HG03432 (cell line): ENCODE data around the gene FAM124B.
A peak's percentile ranks its signal among the peaks of the same experiment; 100 is the strongest.
"Not testable (repeated sequence)": the region's sequence is repeated elsewhere in the genome, so short reads cannot be mapped to it uniquely, and the experiment has no call there.

Source experiments
- ATAC-seq: cut with Tn5 transposase; IDR thresholded peaks from one replicate; pipeline ENCODE4 v1.9.1; 2021; ENCODE audit warnings: mild to moderate bottlenecking, moderate library complexity; ENCODE audit not compliant: unreplicated experiment

Gene FAM124B

DNA sequence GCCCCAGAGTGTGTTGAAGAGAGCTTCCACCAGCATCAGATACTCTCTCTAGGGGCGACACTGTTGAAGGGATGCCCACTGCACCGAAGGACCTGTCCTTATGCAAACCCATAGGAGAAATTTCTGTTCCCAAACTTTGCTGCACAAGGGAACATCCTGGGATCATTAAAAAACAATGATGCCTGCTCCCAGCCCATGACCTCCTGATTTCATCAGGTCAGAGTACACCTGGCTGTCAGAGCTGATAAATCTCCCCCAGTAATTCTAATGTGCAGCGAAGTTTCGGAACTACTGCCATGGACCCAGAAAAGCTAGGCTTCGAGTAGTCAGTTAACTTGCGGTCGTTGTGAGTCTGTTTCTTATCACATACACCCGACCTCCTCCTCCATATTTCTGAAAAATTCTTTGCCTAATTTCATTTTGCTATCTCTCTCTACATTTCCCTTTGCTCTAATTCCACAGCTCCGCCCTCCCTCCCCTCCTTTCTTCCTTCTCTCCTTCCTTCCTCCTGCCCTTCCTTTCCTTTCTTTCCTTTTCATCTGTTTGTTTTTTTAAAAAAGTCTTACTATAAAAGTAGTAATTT lies 18.8 kb downstream of the FAM124B start:
- ATAC-seq: no peak

DNA sequence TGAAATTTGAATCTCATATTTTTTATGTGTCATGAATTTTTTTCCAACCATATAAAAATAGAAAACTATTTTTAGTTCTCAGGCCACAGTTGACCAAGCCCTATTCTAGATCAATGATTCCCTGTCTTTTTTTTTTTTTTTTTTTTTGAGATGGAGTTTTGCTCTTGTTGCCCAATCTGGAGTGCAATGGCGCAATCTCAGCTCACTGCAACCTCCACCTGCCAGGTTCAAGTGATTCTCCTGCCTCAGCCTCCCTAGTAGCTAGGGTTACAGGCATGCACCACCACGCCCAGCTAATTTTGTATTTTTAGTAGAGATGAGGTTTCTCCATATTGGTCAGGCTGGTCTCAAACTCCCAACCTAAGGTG lies 19.6 kb downstream of the FAM124B start:
- ATAC-seq: not testable (repeated sequence)

DNA sequence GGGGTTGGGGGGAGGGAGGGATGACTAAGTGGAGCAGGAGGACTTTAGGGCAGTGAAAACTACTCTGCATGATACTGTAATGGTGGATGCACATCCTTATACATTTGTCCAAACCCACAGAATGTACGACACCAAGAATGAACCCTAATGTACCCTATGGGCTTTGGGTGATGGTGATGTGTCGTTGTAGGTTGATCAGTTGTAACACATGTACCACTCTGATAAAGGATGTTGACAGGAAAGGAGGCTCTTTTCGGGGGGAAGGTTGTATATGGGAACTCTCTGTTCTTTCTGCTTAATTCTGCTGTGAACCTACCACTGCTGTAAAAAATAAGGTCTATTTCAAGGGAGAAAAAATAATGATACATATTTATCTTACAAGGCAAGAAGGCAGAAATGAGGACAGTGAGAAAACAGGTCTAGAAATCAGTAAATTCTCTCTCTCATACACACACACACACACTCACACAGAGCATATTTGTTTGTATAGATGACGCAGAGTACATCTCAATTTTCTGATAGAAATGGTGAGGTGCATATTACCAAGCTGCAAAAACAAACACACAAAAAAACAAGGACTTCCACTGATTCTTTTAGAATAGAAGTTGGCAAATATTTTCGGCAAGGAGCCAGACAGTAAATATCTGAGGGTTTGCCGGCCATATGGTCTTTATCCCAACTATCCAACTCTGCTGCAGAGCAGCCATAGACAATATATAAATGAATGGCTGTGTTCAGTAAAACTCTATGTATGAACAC lies 20.2 kb downstream of the FAM124B start:
- no peak for ATAC-seq

DNA sequence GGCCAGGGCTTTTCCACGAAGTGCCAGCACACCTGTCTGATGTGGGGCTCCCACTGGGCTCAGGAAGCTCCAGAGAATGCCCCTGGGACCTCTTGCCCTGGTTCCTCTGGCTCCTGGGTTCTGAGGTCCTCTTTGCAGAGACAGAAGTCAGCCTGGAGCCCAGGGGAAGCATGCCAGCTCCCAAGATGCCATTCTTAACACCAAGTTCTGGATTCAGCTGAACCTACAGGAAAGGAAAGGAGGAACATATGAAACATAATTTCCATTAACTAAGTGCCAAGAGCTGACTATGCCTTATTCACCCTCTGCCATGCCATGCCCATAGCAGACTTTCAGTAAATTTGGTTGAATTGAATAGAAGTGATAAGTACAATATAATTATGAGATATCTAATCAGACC lies 21.9 kb downstream of the FAM124B start:
- no peak for ATAC-seq

DNA sequence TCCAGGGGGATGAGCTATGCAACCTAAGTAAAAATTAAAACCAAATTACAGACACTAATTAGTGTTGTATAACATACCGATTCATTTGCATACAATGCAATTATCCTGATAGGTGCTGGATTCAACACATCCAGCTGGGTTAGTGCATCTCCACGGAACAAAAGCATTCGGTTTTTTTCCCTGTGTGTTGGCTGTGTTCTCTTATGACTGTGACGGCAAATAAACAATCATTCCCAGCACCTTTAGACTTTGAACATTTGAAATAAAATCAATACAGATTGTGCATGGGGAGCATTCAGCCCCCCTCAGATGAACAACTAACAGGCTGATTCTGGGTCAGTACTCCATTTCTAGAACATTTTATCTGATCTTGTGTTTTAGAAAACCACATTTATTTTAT lies 22.7 kb downstream of the FAM124B start:
- ATAC-seq: no peak

DNA sequence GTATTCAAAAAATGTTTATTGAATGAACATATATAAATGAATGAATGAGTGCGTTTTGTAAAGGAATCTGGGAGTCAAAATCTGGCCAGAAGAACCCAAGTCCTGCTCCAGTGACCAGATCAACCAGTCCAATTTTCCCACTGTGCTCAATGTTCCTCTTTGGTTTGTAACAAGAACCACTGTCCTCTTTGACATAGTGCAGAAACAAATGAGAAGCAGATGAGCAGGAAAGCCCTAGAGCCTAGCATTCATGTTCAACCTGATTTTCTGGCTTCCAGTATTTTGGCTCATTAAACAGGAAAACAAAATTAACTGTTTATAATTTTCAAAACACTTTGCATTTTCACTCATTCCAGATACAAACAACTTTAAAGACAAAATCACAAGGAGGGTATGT lies 23.2 kb downstream of the FAM124B start:
- no peak for ATAC-seq

DNA sequence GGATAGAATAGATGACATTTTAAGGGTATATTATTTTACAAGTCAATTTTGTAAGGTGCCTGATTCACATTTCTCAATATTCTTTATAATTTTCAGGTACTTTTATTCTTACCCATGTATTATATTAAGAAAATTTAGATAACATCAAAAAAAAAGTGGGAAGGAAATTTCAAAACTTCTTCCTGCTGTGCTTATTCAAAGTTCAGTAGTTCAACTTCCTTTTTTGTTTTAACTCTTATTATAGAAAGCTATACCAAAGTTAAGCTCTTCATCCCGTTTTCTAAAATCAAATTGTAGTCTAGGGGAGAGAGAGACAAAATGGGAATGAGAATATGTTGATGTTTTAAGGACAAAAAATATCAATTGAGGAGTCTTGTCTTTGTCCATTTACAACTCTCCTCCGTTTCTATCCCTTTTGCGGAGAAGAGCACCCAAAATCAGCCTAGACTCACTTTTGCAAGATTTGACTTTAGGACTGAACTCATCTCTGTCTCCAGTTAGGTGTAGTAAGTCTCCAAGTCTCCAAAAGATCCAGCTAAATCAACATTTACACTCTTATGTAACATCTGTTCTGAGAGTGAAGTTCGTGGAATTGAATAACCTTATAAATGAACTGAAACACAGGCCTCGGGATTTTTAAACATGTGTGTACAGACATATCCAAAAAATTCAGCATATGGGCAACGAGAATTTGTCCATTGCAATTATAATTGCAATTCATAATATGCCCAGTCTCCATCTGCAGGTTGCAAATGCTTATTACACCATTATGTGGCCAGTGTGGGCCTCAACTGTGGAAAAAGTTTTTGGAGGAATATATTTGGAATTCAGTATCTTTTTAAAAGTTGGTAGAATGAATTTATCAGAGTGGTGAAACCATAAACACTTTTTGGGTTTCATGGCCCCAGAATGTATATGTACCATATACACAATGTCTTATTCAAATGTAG lies 23.9 kb downstream of the FAM124B start:
- no peak for ATAC-seq

DNA sequence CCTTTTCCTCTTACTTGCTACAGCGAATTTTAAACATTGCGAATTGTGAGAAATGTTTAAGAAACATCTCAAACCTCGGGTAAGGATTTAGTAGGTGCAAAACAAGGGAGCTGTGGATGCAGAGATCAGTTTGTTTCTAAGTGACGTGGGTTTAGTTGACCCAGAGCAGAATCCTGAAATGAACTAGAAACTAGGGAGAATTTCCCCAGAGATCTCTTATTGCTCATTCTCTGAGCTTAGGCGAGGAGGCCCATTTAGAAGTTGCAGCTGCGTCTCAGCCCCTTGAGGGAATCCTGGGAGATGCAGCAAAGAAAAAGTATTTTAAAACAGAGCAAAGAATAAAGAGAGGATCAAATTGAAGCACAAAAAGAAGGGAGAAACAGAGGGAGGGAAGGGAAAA lies 29.3 kb downstream of the FAM124B start:
- ATAC-seq: no peak

DNA sequence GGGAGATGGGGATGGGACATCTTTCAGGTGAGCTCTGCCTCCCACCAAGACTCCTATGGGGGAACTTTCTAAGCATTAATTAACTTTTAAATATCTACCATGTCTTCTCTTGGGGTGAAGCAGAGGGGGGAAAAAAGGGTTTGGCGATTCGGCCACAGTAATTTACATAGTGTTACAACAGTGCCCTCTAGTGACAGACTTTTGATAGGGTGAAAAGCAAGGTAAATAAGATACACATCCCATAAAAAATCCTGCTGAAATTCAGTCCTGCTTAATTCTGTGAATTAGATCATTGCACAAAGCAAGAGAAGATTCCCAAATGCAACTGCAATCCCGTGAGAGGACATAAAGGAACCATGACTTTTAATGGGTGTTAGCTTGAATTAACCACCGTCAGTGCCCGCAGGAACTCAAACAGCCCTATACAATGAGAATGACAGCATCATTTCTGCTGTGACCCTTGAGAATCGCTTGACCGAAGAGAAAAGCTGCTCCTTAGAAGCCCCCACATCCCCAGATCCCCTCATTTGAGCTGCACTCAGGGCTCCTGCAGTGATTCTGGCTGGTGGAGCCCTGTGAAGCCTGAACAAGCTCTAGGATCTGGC lies 32.8 kb downstream of the FAM124B start:
- no peak for ATAC-seq

DNA sequence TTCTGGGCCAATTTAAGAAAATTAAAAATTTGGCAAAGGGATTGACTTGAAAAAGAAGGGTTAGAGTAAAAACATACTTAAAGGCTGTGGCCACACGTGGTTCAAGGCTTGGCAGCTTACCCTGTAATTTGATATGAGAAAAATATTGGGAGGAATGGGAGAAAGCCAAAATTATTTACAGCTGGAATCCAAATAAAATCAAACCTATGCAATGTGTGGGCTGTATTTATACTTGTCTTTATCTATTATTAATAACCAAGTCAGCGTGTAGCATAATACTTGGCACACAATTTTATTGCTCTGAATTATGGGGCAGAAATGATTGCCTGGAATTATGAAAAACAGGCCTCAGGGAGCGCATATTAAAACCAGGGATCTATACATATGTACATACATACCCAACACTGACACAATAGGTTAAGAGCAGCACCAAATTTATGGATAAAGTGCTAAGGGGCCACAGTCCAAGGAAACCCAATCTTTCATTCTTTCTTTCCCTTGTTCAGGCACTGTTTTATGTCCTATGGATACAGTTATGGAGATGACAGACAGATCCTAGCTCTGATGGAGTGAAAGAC lies 35.6 kb downstream of the FAM124B start:
- ATAC-seq: no peak

DNA sequence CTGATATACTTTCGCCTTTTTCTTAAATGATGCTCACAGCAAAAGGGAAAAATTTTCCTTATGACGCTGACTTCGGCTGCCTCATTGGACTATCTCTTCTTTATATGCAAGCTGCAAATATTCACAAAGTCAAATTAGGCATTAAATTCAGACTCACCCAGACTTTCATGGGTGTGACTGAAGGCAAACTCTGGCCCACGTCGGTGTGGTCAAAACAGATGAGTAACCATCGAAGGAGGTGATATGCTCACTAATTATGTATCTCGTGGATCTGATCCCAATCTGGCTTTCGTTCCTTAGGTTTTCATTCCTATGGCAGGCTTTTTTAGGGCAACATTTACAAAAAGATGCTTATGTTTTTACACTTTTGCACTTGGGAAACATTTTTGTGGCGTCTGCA lies 36.6 kb downstream of the FAM124B start:
- ATAC-seq: no peak

DNA sequence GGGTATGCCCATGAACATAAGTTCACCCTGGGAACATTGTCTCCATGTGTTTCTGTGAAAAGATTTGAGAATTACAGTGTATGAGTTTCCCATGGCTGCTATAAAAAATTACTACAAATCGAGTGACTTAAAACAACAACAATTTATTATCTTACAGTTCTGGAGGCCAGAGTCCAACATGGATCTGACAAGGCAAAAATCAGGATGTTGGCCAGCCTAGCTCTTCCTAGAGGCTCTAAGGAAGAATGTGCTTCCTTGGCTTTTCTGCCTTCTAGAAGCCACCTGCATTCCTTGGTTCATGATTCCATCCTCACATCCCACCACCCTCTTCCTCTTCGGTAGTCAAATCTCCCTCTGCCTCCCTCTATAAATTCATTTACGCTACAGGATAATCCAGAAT lies 38.6 kb downstream of the FAM124B start:
- ATAC-seq: no peak

DNA sequence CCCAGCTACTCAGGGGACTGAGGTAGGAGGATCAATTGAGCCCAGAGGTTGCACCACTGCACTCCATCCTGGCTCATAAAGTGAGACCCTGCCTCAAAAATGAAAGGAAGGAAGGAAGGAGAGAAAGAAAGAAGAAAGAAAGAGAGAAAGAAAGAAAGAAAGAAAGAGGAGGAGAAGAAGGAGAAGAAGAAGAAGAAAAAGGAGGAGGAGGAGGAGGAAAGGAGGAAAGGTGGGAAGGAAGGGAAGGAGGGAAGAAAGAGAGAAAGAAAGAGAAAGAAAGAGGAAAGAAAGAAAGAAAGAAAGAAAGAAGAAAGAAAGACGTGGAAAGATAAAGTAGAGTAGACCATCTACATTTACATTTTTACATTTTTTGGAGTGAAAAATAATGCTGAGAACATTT lies 39.8 kb downstream of the FAM124B start:
- ATAC-seq: no peak

DNA sequence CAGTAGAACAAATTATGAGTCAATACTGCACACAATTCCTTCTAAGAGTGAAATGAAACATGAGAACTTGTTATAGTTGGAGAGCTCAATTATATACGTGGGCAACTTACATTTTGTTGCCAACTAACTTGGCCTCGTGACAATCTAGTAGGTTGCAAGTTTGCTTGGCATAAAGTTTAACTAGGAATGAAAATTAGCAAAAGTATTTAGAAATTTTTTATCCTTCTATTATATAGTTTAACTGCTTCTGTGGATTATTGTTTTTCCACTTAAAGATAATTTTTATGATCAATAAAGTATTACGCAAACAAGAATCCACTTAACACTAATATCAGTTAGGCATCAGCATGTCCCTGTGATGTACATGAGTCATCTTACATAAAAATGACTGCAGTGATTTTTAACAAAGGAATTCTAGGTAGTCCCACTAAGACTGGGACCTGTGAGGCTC lies 41.1 kb downstream of the FAM124B start:
- no peak for ATAC-seq

DNA sequence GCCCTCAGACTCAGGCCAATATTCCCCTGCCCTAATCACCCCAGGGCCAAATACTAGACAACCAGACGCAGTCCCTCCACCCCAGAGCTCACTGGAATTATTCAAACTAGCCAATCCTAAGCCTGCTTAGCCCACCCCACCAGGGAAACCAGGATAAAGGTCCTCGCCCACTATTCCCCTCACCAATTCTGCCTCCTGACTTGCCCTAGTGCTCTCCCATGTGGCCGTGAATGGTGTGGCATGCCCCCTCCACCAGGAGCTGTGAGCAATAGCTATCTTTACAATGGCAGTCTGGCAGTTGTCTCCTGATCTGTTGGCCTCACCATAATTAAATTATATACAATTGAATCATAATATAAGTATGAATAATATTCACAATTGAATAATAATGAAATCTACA lies 42.3 kb downstream of the FAM124B start:
- ATAC-seq: no peak

DNA sequence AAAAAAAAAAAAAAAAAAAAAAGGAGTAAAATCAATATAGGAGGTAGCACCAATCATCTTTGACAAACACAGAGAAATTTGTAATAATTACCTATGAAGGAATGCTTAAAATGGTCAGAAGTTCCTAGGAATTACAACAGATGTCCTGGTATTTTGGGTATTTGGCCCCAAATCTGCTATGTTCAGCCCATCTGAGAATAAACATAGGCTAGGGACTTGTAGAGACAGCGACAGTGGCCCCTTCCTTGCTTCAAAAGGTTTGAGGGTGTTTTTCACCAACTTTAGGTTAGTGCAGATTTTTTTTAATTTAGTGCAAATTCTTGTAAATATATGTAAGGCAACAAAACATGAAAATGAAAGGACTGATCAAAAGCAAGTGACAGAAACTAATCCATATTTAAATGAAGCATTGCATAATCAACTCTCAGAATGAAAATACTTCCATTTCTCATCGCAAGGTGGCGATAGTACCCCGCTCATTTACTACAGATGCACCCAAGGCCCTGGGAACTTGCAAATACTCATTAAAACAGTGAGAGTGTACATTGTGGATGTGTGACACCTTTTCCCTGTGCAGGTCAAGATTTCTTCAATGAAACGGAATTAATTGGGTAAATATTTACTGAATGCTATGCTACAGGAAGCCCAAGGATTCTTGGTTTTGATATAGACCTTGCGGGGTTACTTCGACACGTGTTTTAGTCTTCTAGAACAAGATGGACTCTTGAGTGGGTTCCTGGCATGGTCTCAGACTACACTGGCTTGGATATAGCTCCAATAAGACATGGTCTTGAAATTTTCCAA lies 44.6 kb downstream of the FAM124B start:
- peak; percentile 87 for ATAC-seq

DNA sequence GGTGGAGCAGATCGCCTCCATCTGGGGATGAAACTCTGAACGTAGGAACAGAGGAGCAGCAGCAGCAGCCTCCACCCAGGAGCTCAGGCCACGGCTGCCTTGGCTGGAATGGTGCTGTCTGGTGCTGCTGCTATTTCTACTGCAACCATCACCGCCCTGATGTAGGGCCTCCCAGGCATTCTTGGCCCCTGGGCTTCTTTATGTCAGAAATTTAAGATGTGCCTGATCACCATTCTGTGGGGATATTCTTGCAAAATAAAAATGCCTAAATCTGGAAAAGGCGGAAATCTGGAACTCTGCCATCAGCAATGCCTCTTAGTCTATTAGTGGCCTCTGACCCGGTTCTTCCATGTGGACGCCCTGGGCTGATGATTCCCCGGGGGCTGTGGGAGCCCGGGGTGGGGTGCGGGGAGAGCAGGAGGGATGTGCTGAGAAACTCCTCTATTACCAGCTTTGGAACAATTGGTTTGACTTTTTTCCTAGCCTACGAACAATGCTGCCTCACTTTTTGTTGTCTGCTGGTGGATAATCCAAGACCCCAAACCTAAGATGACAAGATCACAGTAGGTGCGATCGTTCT lies 47.2 kb downstream of the FAM124B start:
- no peak for ATAC-seq

DNA sequence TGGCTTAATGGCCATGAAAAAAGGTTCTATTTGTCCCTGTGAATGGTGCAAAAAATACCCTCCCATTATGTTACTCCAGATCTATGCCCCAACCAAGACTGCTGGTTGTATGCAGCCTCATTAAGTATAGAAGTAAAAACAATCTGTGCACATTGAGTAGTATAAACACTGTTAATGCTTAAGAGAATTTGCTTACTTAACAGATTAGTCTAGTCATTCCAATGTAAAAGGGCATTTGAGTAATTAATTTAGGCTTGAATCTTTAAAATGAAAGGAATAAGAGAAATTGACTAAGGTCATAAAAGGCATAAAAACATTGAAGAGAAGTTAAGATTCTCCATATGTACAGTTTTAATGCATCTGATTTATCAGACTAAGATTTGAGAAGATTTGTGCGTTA lies 51.2 kb downstream of the FAM124B start:
- ATAC-seq: no peak

DNA sequence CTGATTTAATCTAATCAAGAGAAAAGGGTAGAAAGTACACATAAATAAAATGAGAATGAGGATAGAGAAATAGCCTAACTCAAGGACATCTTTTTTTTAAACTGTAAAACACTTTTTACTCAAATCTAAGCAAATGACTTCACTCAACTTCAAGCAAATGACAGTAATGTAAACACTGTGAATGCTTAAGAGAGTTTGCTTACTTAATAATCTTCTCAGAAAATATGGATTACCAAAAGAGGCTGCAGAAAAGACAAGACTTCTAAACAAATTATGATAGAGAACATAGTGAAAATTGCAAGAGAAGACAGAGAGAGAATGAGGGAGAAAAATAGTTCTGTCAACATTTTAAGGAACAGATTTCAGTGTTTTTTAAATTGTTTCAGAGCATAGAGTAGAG lies 52.5 kb downstream of the FAM124B start:
- no peak for ATAC-seq
